MG63 (cell line): ENCODE measurements around the gene RASGRP3. TPM values are rescaled to one million over a fixed set of nuclear protein-coding genes. Genes with fewer than 3 reads are reported as not detected.
A peak's percentile ranks its signal among the peaks of the same experiment; 100 is the strongest.

ENCODE experiments used
- DNase-seq: peaks from one replicate; pipeline ENCODE4 v3.0.0-alpha.2; 2020
- H3K27me3 ChIP-seq: fragments of 250-450 bp; sonication (Bioruptor Pico); 2 replicates; pipeline ENCODE4 v1.5.1; 2020; ENCODE audit warnings: mild to moderate bottlenecking, moderate library complexity
- H3K36me3 ChIP-seq: fragments of 250-450 bp; sonication (Bioruptor Pico); 2 replicates; pipeline ENCODE4 v1.5.1; 2020; ENCODE audit warnings: mild to moderate bottlenecking, moderate library complexity
- H3K4me3 ChIP-seq: fragments of 250-450 bp; sonication (Bioruptor Pico); 2 replicates; pipeline ENCODE4 v1.5.1; 2020; ENCODE audit warnings: mild to moderate bottlenecking, moderate library complexity
- H3K9me3 ChIP-seq: fragments of 250-450 bp; sonication (Bioruptor Pico); 2 replicates; pipeline ENCODE4 v1.5.1; 2020; ENCODE audit warnings: mild to moderate bottlenecking, moderate library complexity
- total RNA-seq: library from RNA; depleted of rRNA; stranded (reverse); fragments of >200 nt; shearing (Covaris generic); gene quantifications from 2 replicates; pipeline ENCODE4 v1.2.3, GENCODE V29; 2014; ENCODE audit warnings: low replicate concordance

Gene RASGRP3
- total RNA-seq, 1 experiment from 2014 or later: 3.9 TPM

GRCh38 chr2:33577084-33577483 is 100.6 kb downstream of the RASGRP3 start:
- Histone ChIP-seq H3K4me3 (no peak overlapping the region), H3K9me3 (no peaks in the 10 kb centered on the region)
- DNase-seq: no peak

GRCh38 chr2:33577668-33578067 is 101.2 kb downstream of the RASGRP3 start:
- Histone ChIP-seq H3K36me3 (peaks cover 12% of the 10 kb centered on the region), H3K4me3 (no peak overlapping the region), H3K27me3 (no peaks in the 10 kb centered on the region), H3K9me3 (no peaks in the 10 kb centered on the region)
- DNase-seq: no peak

More at GRCh38 chr2:33577084-33577483, 100.6 kb downstream of the RASGRP3 start:
- H3K36me3 ChIP-seq: peaks cover 6% of the 10 kb centered on the region
- no peaks in the 10 kb centered on the region for H3K27me3 ChIP-seq

GRCh38 chr2:33579227-33579626 is 102.8 kb downstream of the RASGRP3 start:
- Histone ChIP-seq H3K27me3 (no peaks in the 10 kb centered on the region), H3K9me3 (no peaks in the 10 kb centered on the region), H3K36me3 (peaks cover 25% of the 10 kb centered on the region), H3K4me3 (no peak overlapping the region)
- DNase-seq: no peak

- Histone ChIP-seq H3K9me3 (no peaks in the 10 kb centered on the region), H3K27me3 (no peaks in the 10 kb centered on the region)
Measured at GRCh38 chr2:33581872-33582271, 105.4 kb downstream of the RASGRP3 start.

GRCh38 chr2:33583194-33583938 is 106.9 kb downstream of the RASGRP3 start:
- H3K27me3 ChIP-seq: no peaks in the 10 kb centered on the region
- no peak for DNase-seq
- no peaks in the 10 kb centered on the region for H3K9me3 ChIP-seq
- no peak overlapping the region for H3K4me3 ChIP-seq
- peaks cover 67% of the 10 kb centered on the region for H3K36me3 ChIP-seq

More at GRCh38 chr2:33581872-33582271, 105.4 kb downstream of the RASGRP3 start:
- Histone ChIP-seq H3K36me3 (peaks cover 52% of the 10 kb centered on the region), H3K4me3 (no peak overlapping the region)
- no peak for DNase-seq

GRCh38 chr2:33586766-33587165 is 110.3 kb downstream of the RASGRP3 start:
- Histone ChIP-seq H3K4me3 (no peak overlapping the region), H3K36me3 (peaks cover 97% of the 10 kb centered on the region), H3K27me3 (no peaks in the 10 kb centered on the region), H3K9me3 (no peaks in the 10 kb centered on the region)
- no peak for DNase-seq

GRCh38 chr2:33588232-33588631 is 111.8 kb downstream of the RASGRP3 start:
- Histone ChIP-seq H3K9me3 (no peaks in the 10 kb centered on the region), H3K27me3 (no peaks in the 10 kb centered on the region), H3K4me3 (no peak overlapping the region), H3K36me3 (peaks cover 98% of the 10 kb centered on the region)
- no peak for DNase-seq

GRCh38 chr2:33589444-33589843 is 113.0 kb downstream of the RASGRP3 start:
- no peak for DNase-seq
- H3K27me3 ChIP-seq: no peaks in the 10 kb centered on the region
- peaks cover 97% of the 10 kb centered on the region for H3K36me3 ChIP-seq
- no peaks in the 10 kb centered on the region for H3K9me3 ChIP-seq
- no peak overlapping the region for H3K4me3 ChIP-seq

- Histone ChIP-seq H3K27me3 (no peaks in the 10 kb centered on the region), H3K9me3 (no peaks in the 10 kb centered on the region), H3K4me3 (no peak overlapping the region), H3K36me3 (peaks cover 47% of the 10 kb centered on the region)
- DNase-seq: no peak
Measured at GRCh38 chr2:33595385-33595784, 118.9 kb downstream of the RASGRP3 start.

- no peaks in the 10 kb centered on the region for H3K9me3 ChIP-seq
- peak overlapping the region; percentile 90; the same call in 1 of the 2 replicates for H3K4me3 ChIP-seq
- no peak for DNase-seq
- H3K27me3 ChIP-seq: no peaks in the 10 kb centered on the region
- H3K36me3 ChIP-seq: peaks cover 31% of the 10 kb centered on the region
Measured at GRCh38 chr2:33597026-33597425, 120.6 kb downstream of the RASGRP3 start.

GRCh38 chr2:33598561-33599174 is 122.2 kb downstream of the RASGRP3 start:
- no peaks in the 10 kb centered on the region for H3K27me3 ChIP-seq
- H3K9me3 ChIP-seq: no peaks in the 10 kb centered on the region
- H3K36me3 ChIP-seq: peaks cover 14% of the 10 kb centered on the region
- H3K4me3 ChIP-seq: peak overlapping the region; percentile 90
- DNase-seq: peak; percentile 52

GRCh38 chr2:33599175-33599942 is 122.9 kb downstream of the RASGRP3 start, which contains the start of gene FAM98A:
Gene FAM98A (minus strand): TSS chr2:33599299. CDS start chr2:33599221, 78 bp downstream.
- H3K9me3 ChIP-seq: no peaks in the 10 kb centered on the region
- no peaks in the 10 kb centered on the region for H3K27me3 ChIP-seq
- peak within 1 kb of the TSS; percentile 90 for H3K4me3 ChIP-seq
- H3K36me3 ChIP-seq: peaks cover 9% of the 10 kb centered on the region
- DNase-seq: peak; percentile 98

GRCh38 chr2:33599943-33600192 is 123.4 kb downstream of the RASGRP3 start:
- H3K27me3 ChIP-seq: no peaks in the 10 kb centered on the region
- DNase-seq: no peak
- H3K4me3 ChIP-seq: peak overlapping the region; percentile 90
- H3K36me3 ChIP-seq: peaks cover 6% of the 10 kb centered on the region
- H3K9me3 ChIP-seq: no peaks in the 10 kb centered on the region

- Histone ChIP-seq H3K36me3 (no peaks in the 10 kb centered on the region), H3K27me3 (no peaks in the 10 kb centered on the region), H3K9me3 (no peaks in the 10 kb centered on the region), H3K4me3 (no peak overlapping the region)
- DNase-seq: no peak
Measured at GRCh38 chr2:33602201-33602830, 125.9 kb downstream of the RASGRP3 start.

GRCh38 chr2:33603416-33603815 is 127.0 kb downstream of the RASGRP3 start:
- no peak overlapping the region for H3K4me3 ChIP-seq
- H3K9me3 ChIP-seq: no peaks in the 10 kb centered on the region
- no peaks in the 10 kb centered on the region for H3K36me3 ChIP-seq
- no peaks in the 10 kb centered on the region for H3K27me3 ChIP-seq
- no peak for DNase-seq

- Histone ChIP-seq H3K36me3 (no peaks in the 10 kb centered on the region), H3K4me3 (no peak overlapping the region), H3K9me3 (no peaks in the 10 kb centered on the region), H3K27me3 (no peaks in the 10 kb centered on the region)
- DNase-seq: no peak
Measured at GRCh38 chr2:33605056-33605455, 128.6 kb downstream of the RASGRP3 start.

GRCh38 chr2:33606100-33606499 is 129.7 kb downstream of the RASGRP3 start:
- no peak for DNase-seq
- H3K36me3 ChIP-seq: no peaks in the 10 kb centered on the region
- H3K9me3 ChIP-seq: no peaks in the 10 kb centered on the region
- H3K27me3 ChIP-seq: no peaks in the 10 kb centered on the region
- H3K4me3 ChIP-seq: no peak overlapping the region
